PFSK-1 (cell line): ENCODE data around the gene FBXO33.

Experiments
- POLR2AphosphoS5 ChIP-seq: IDR thresholded peaks from 2 replicates; pipeline ENCODE4 v1.6.1; 2012; ENCODE audit warnings: low read depth, mild to moderate bottlenecking, control low read depth, low read length, moderate library complexity
- REST ChIP-seq, 2 experiments: IDR thresholded peaks; 2 replicates each; pipeline versions ENCODE4 v1.6.1 to v1.8.0; 2011 to 2012; ENCODE audit warnings: low read depth in 2 of 2, low read length in 2 of 2, control low read depth in 1 of 2, inconsistent platforms in 1 of 2, mild to moderate bottlenecking in 1 of 2, moderate library complexity in 1 of 2; ENCODE audit not compliant: insufficient read depth in 1 of 2
- SIN3A ChIP-seq: IDR thresholded peaks from 2 replicates; pipeline ENCODE4 v1.6.1; 2012; ENCODE audit warnings: mild to moderate bottlenecking, low read length, moderate library complexity, borderline replicate concordance; ENCODE audit not compliant: insufficient read depth
- TAF1 ChIP-seq: IDR thresholded peaks from 2 replicates; pipeline ENCODE4 v1.6.1; 2012; ENCODE audit warnings: low read length, control low read depth, borderline replicate concordance; ENCODE audit not compliant: insufficient read depth

GRCh38 chr14:39474416-39474911 lies 42.2 kb upstream of the FBXO33 start:
- TF ChIP-seq POLR2AphosphoS5 (no peak), REST (IDR thresholded peaks at IDR 0.05; ENCODE audit: insufficient read depth in 1 of 2, low read depth in 2 of 2, low read length in 2 of 2) (no peak), SIN3A (no peak), TAF1 (no peak)
